IMR-90 (cell line): ENCODE data around the gene SLC38A4. TPM values are rescaled to one million over a fixed set of nuclear protein-coding genes. Genes with fewer than 3 reads are reported as not detected.

Experiments
- ATAC-seq: fragments of 200-7000 bp; cut with Tn5 transposase; 2 replicates; pipeline ENCODE4 v1.9.1; 2020; ENCODE audit warnings: low read depth, mild to moderate bottlenecking, moderate library complexity
- BruUV-seq: library from RNA; stranded (reverse); fragments of 400-500 nt; replicated peaks from 2 replicates; lab custom pipeline; 2021; lab: Mats Ljungman, UMichigan
- CTCF ChIA-PET: fragments of 300-600 bp; formaldehyde crosslinking; extraction: SDS; loops from one replicate; lab custom pipeline; 2021; ENCODE audit warnings: antibody characterized with exemption; lab: Yijun Ruan, JAX
- POLR2A ChIA-PET: fragments of 300-600 bp; sonication (Branson Sonifier 250); formaldehyde crosslinking; loops from one replicate; lab custom pipeline; 2022; ENCODE audit warnings: antibody characterized with exemption; ENCODE audit not compliant: unreplicated experiment; lab: Charles Lee
- DNase-seq: peaks from one replicate; pipeline ENCODE4 v3.0.0; 2013
- H2AFZ ChIP-seq: replicated peaks from 2 replicates; pipeline ENCODE3; 2013; ENCODE audit warnings: low read length, mild to moderate bottlenecking; ENCODE audit not compliant: poor library complexity
- H2AK5ac ChIP-seq: 2 replicates; pipeline ENCODE4 v1.6.1; 2013; ENCODE audit warnings: low read depth, low read length, inconsistent platforms
- H2AK9ac ChIP-seq: replicated peaks from 2 replicates; pipeline ENCODE3; 2013; ENCODE audit warnings: mild to moderate bottlenecking, low read depth, low read length, moderate library complexity; ENCODE audit not compliant: poor library complexity
- H2BK120ac ChIP-seq: 2 replicates; pipeline ENCODE4 v1.6.1; 2013; ENCODE audit warnings: low read depth, low read length, inconsistent platforms
- H2BK15ac ChIP-seq: 3 replicates; pipeline ENCODE4 v1.6.1; 2013; ENCODE audit warnings: low read depth, low read length, inconsistent platforms
- H2BK20ac ChIP-seq: 2 replicates; pipeline ENCODE4 v1.6.1; 2013; ENCODE audit warnings: low read depth, mild to moderate bottlenecking, inconsistent platforms, low read length, moderate library complexity
- H2BK5ac ChIP-seq: 2 replicates; pipeline ENCODE4 v1.6.1; 2013; ENCODE audit warnings: mild to moderate bottlenecking, low read depth, low read length, inconsistent platforms; ENCODE audit not compliant: poor library complexity, severe bottlenecking
- H3K14ac ChIP-seq: replicated peaks from 2 replicates; pipeline ENCODE4 v1.6.1; 2013; ENCODE audit warnings: low read depth, low read length, inconsistent platforms
- H3K18ac ChIP-seq: 2 replicates; pipeline ENCODE4 v1.6.1; 2013; ENCODE audit warnings: low read depth, low read length, control low read depth
- H3K23ac ChIP-seq: 2 replicates; pipeline ENCODE4 v1.6.1; 2013; ENCODE audit warnings: low read depth, low read length, inconsistent platforms
- H3K27ac ChIP-seq: 2 replicates; pipeline ENCODE4 v1.5.1; 2013; ENCODE audit warnings: mild to moderate bottlenecking, control low read depth, low read length; ENCODE audit not compliant: insufficient read depth
- H3K27me3 ChIP-seq: 2 replicates; pipeline ENCODE4 v1.6.1; 2013; ENCODE audit warnings: low read length; ENCODE audit not compliant: control insufficient read depth, insufficient read depth
- H3K36me3 ChIP-seq: 2 replicates; pipeline ENCODE4 v1.6.1; 2013; ENCODE audit warnings: low read length, mixed read lengths; ENCODE audit not compliant: control insufficient read depth, insufficient read depth
- H3K4ac ChIP-seq: 2 replicates; pipeline ENCODE4 v1.6.1; 2013; ENCODE audit warnings: low read depth, low read length, inconsistent platforms
- H3K4me1 ChIP-seq: 2 replicates; pipeline ENCODE4 v1.6.1; 2013; ENCODE audit warnings: low read length, mixed read lengths; ENCODE audit not compliant: control insufficient read depth, insufficient read depth
- H3K4me2 ChIP-seq: 2 replicates; pipeline ENCODE4 v1.6.1; 2013; ENCODE audit warnings: low read depth, mild to moderate bottlenecking, control low read depth, low read length, moderate library complexity
- H3K4me3 ChIP-seq: 2 replicates; pipeline ENCODE4 v1.5.1; 2013; ENCODE audit warnings: low read depth, mild to moderate bottlenecking, control low read depth, low read length, moderate library complexity; ENCODE audit not compliant: insufficient read depth
- H3K56ac ChIP-seq: 2 replicates; pipeline ENCODE4 v1.6.1; 2013; ENCODE audit warnings: low read length, inconsistent platforms; ENCODE audit not compliant: insufficient read depth; ENCODE audit errors: extremely low read depth
- H3K79me1 ChIP-seq, 2 experiments: 2 replicates each; pipeline ENCODE4 v1.6.1; 2013; ENCODE audit warnings: low read length in 2 of 2, inconsistent platforms in 1 of 2, low read depth in 1 of 2
- H3K9ac ChIP-seq: 2 replicates; pipeline ENCODE4 v1.6.1; 2013; ENCODE audit warnings: low read depth, low read length, control low read depth
- H3K9me1 ChIP-seq: 2 replicates; pipeline ENCODE4 v1.6.1; 2013; ENCODE audit warnings: low read length, inconsistent platforms; ENCODE audit not compliant: insufficient read depth
- H3K9me3 ChIP-seq: 2 replicates; pipeline ENCODE4 v1.6.1; 2013; ENCODE audit warnings: low read length; ENCODE audit not compliant: control insufficient read depth, insufficient read depth
- H4K20me1 ChIP-seq: 2 replicates; pipeline ENCODE4 v1.6.1; 2013; ENCODE audit warnings: low read length, inconsistent platforms; ENCODE audit not compliant: insufficient read depth
- H4K5ac ChIP-seq: 2 replicates; pipeline ENCODE4 v1.6.1; 2013; ENCODE audit warnings: mild to moderate bottlenecking, low read depth, low read length, control low read depth
- H4K8ac ChIP-seq, 2 experiments: 2 replicates each; pipeline ENCODE4 v1.6.1; 2013; ENCODE audit warnings: low read depth in 2 of 2, low read length in 2 of 2, control low read depth in 1 of 2, inconsistent platforms in 1 of 2
- H4K91ac ChIP-seq: 2 replicates; pipeline ENCODE4 v1.6.1; 2013; ENCODE audit warnings: low read depth, low read length, inconsistent platforms; ENCODE audit not compliant: insufficient read depth
- RCOR1 ChIP-seq: IDR thresholded peaks from 2 replicates; pipeline ENCODE4 v1.6.1; 2012; ENCODE audit warnings: mild to moderate bottlenecking, low read length, improper control_type of control experiment; ENCODE audit not compliant: insufficient replicate concordance
- WGBS, 2 experiments: methylation state at CpG; one replicate each; pipeline versions ENCODE4 v1.1.5 to v1.1.7; 2013; ENCODE audit warnings: missing lambda C conversion rate in 2 of 2; ENCODE audit not compliant: insufficient read length in 1 of 2; ENCODE audit errors: extremely low coverage in 2 of 2; 5-methylcytosine and 5-hydroxymethylcytosine counted together
- dilution Hi-C: fragments of 300-500 bp; cut with HindIII; formaldehyde crosslinking; loops from one replicate; pipeline ENCODE4 v1.14.3; 2018; ENCODE audit warnings: low sequenced_read_pairs; ENCODE audit not compliant: unreplicated experiment
- in situ Hi-C: fragments of 300-500 bp; cut with MboI; formaldehyde crosslinking; loops from 3 replicates; pipeline ENCODE4 v1.14.3; 2019; ENCODE audit warnings: low sequenced_read_pairs, inconsistent platforms, mixed read lengths
- intact Hi-C: fragments of 100-400 bp; cut with micrococcal nuclease; formaldehyde crosslinking; loops from 2 replicates; pipeline ENCODE4 v1.10.0; 2022
- polyA plus RNA-seq, 3 experiments: library from polyadenylated mRNA; depleted of rRNA; stranded (reverse); fragments of >200 nt; gene quantifications; 2 replicates each; pipeline ENCODE4 v1.2.3, GENCODE V29; 2012; ENCODE audit warnings: low replicate concordance in 1 of 3
- total RNA-seq: library from RNA; depleted of rRNA; stranded (reverse); fragments of >200 nt; gene quantifications from 2 replicates; pipeline ENCODE4 v1.2.3, GENCODE V29; 2012

SLC38A4 gene
- total and polyA plus RNA-seq, 2 of the 4 experiments (the other 2 are of a cell fraction): 2.3 to 2.7 TPM

GRCh38 chr12:46751173-46751572, 74.6 kb downstream of the SLC38A4 start:
- no peak overlapping the region for H3K18ac ChIP-seq
- no peak overlapping the region for H3K23ac ChIP-seq
- no peaks in the 10 kb centered on the region for H3K79me1 ChIP-seq
- H4K5ac ChIP-seq: no peak overlapping the region
- no peak for ATAC-seq
- intact Hi-C loops (loop anchor here (5.0 kb wide), 1 partner anchor 64 kb away; no protein-coding TSS in a partner anchor), in situ Hi-C loops (no loop called here), dilution Hi-C loops (no loop called here)
- H3K9me3 ChIP-seq: no peaks in the 10 kb centered on the region
- H3K14ac ChIP-seq: no peak overlapping the region
- H3K27me3 ChIP-seq: no peaks in the 10 kb centered on the region
- no peak overlapping the region for H3K56ac ChIP-seq
- no peak overlapping the region for H2BK20ac ChIP-seq
- H4K8ac ChIP-seq: no peak overlapping the region
- no peak overlapping the region for H2AK9ac ChIP-seq
- ChIA-PET POLR2A (no interaction called here), CTCF (no interaction called here)
- no peak overlapping the region for H3K4ac ChIP-seq
- no peak overlapping the region for H2BK5ac ChIP-seq
- H3K36me3 ChIP-seq: no peaks in the 10 kb centered on the region
- no peak overlapping the region for H4K91ac ChIP-seq
- no peak overlapping the region for H3K4me3 ChIP-seq
- H2BK120ac ChIP-seq: no peak overlapping the region
- H2AFZ ChIP-seq: no peak overlapping the region
- no peak overlapping the region for H2BK15ac ChIP-seq
- BruUV-seq: no TSS peak
- H3K9ac ChIP-seq: no peak overlapping the region
- no peaks in the 10 kb centered on the region for H3K9me1 ChIP-seq
- H3K4me1 ChIP-seq: no peaks in the 10 kb centered on the region
- no CpG with 5 or more reads among the region's 1 CpG for WGBS, 2 experiments
- H3K27ac ChIP-seq: no peak overlapping the region
- no peak overlapping the region for H3K4me2 ChIP-seq
- no peaks in the 10 kb centered on the region for H4K20me1 ChIP-seq
- TF ChIP-seq RCOR1: no peak
- no peak overlapping the region for H2AK5ac ChIP-seq
- no peak for DNase-seq
